ENCODE results near the gene GAMT.

DNA sequence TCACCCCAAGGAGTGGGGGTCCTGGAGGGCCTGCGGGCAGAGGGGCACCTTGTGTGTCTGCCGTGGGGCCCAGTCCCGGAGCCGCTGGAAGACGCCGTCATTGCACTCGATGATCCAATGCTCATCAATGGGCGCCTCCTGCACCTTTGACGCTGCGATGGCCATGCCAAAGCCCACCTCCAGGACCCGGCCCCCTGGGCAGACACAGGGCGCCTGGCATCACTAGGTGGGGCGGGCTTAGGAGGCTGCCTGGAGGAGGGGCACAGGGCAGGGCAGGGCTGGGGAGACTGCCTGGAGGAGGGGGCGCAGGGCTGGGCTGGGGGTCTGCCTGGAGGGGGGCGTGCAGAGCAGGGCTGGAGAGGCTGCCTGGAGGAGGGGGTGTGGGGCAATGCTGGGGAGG lies 1.6 kb downstream of the GAMT start:
- TF ChIP-seq CTCF (IDR thresholded peaks at IDR 0.05; ENCODE audit: poor library complexity) (no peak), EZH2 (IDR thresholded peaks at IDR 0.05; ENCODE audit: borderline replicate concordance) (no peak)

Measured in hepatocyte (in vitro differentiated cells).